SW480 (cell line): Measurements from ENCODE around the gene ENPP5.
A peak's percentile ranks its signal among the peaks of the same experiment; 100 is the strongest.
"Not testable (repeated sequence)": the region's sequence is repeated elsewhere in the genome, so short reads cannot be mapped to it uniquely, and the experiment has no call there.

Source experiments
- DNase-seq: peaks from one replicate; pipeline ENCODE4 v3.0.0-alpha.2; 2016; ENCODE audit warnings: low spot score

Gene ENPP5

DNA sequence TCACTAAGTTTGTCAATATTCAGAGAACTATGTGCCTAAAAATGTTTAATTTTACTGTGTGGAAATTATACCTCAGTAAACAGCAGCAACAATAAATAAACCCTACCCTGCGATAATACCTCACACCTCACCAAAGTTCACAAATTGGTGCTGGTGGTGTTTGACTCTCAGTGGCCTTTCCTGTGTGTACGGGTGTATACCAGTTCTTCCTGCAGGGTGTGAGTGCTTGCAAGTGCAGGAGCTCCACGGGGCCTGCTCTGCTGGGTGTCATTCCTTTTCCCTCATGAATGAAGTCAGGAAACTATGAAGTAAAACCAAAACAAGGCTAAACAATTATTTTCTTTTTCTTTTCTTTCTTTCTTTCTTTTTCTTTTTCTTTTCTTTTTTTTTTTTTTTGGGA, 4.1 kb upstream of the ENPP5 start:
- DNase-seq = no peak

DNA sequence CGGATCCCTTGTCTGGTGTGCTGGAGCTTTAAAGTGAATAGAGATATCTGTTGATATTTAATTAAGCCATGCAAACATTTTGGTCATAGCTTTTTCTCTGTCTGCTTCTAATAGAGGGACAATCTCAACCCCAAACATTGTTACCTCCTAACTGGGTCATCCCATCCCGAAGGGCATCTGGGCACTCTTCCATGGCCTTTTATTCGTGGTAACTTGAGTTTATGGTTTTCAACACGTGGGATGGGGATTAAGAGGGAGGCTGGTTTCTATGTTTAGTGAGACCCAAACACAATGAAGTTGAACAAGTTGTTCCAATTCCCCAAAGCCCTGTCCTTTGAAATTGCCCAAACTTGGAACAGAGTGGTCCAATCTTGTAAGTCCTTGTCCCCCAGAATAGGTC, 1.4 kb upstream of the ENPP5 start:
- no peak for DNase-seq

GRCh38 chr6:46160102-46160501, 10.7 kb downstream of the ENPP5 start:
- DNase-seq = no peak

- no peak for DNase-seq
Measured at GRCh38 chr6:46159229-46159628, 11.6 kb downstream of the ENPP5 start.

DNA sequence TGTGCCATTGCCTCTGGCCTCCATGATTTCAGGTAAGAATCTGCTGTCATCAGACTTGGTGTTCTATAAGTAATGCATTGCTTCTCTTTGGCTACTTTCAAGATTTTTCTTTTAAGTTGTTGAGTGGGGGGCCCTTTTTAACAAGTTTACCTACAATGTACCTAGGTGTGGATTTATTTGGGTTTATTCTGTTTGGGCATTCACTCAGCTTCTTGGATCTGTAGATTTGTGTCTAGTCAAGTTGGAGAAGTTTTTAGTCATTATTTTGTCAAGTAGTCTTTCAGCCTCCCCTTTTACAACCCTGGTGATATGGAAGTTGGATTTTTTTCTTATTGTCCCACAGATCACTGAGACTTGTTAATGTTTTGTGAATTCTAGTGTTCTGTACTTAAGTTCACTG, 14.1 kb downstream of the ENPP5 start:
- no peak for DNase-seq

GRCh38 chr6:46149066-46149465, 21.7 kb downstream of the ENPP5 start:
- not testable (repeated sequence) for DNase-seq

- no peak for DNase-seq
Measured at GRCh38 chr6:46144270-46144669, 26.5 kb downstream of the ENPP5 start.

GRCh38 chr6:46138281-46138680, 32.5 kb downstream of the ENPP5 start:
- no peak for DNase-seq

DNA sequence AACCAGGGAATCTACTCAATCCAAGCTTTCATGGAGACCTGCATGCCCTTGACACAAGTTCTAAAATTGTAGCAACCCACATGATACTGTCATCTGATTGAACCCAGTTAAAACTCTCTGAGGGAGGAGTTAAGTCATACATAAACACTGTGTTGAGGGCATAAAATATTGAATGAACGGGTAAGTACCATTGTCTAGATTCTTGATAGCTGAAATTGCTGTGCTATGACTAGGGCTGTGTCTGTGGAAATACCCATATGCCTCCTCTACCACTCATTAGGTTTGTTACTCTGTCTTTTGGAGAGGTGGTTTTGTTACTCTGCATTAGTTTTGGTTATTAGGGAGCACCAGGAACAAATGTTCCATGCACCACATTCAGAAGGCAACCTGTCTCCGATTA, 33.4 kb downstream of the ENPP5 start:
- no peak for DNase-seq

GRCh38 chr6:46136831-46137230, 33.9 kb downstream of the ENPP5 start:
- no peak for DNase-seq

DNA sequence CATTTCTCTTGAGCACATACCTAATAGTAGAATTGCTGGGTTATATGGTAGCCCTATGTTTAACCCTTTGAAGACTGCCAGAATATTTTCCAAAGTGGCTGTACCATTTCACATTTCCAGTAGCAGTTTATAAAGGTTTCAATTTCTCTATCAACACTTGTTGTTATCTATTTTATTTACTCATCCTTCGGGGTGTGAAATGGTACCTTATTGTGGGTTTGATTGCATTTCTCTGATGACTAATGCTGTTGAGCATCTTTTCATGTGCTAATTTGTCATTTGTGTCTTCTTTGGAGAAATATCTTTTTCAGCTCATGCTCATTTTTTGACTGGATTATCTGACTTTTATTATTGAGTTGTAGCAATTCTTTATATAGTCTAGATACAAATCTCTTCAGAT, 35.6 kb downstream of the ENPP5 start:
- DNase-seq = no peak

- DNase-seq = no peak
Measured at GRCh38 chr6:46134216-46134615, 36.6 kb downstream of the ENPP5 start.

- DNase-seq = not testable (repeated sequence)
Measured at GRCh38 chr6:46131291-46131690, 39.5 kb downstream of the ENPP5 start.

- DNase-seq = peak; percentile 2
Measured at GRCh38 chr6:46130666-46131065, 40.1 kb downstream of the ENPP5 start.

GRCh38 chr6:46129629-46130511, 40.9 kb downstream of the ENPP5 start, which contains the start of gene ENPP4:
ENPP4 (plus strand) TSS chr6:46129989; CDS start chr6:46139584, 9,595 bp downstream.
- peak; percentile 89 for DNase-seq

GRCh38 chr6:46129291-46129628, 41.5 kb downstream of the ENPP5 start:
- peak; percentile 49 for DNase-seq

GRCh38 chr6:46128476-46128875, 42.3 kb downstream of the ENPP5 start:
- DNase-seq = no peak

DNA sequence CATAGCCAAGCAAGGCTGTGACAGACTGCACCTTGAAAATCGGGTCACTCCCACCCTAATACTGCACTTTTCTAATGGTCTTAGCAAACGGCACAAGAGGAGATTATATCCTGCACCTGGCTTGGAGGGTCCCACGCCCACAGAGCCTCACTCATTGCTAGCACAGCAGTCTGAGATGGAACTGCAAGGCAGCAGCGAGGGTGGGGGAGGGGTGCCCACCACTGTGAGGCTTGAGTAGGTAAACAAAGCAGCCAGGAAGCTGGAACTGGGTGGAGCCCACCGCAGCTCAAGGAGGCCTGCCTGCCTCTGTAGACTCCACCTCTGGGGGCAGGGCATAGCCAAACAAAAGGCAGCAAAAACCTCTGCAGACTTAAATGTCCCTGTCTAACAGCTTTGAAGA, 51.1 kb downstream of the ENPP5 start:
- not testable (repeated sequence) for DNase-seq

- DNase-seq = no peak
Measured at GRCh38 chr6:46118836-46119235, 51.9 kb downstream of the ENPP5 start.

GRCh38 chr6:46118157-46118556, 52.6 kb downstream of the ENPP5 start:
- no peak for DNase-seq

DNA sequence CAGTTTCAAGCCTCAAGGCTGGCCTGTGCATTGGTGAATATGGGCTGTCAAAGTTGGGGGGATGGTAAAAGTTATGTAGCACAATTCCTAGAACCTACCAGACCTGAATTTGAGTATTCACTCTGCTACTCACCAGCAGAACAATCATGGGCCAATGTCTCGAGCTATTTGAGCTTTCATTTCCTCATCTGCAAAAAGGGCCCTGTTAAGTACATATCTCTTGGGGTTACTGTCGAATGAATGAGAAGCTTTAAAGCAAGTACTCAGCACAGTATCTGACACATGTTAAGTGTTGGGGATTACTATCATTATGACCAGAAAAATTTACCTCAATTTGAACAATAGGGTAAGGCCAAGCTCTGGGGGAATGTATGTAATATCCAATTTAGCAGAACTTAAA, 54.5 kb downstream of the ENPP5 start:
- DNase-seq = no peak

- no peak for DNase-seq
Measured at GRCh38 chr6:46115634-46116033, 55.1 kb downstream of the ENPP5 start.

GRCh38 chr6:46113370-46113769, 57.4 kb downstream of the ENPP5 start:
- peak; percentile 47 for DNase-seq
